ENCODE data around the gene CLDN25. TPM values are rescaled to one million over a fixed set of nuclear protein-coding genes. Genes with fewer than 3 reads are reported as not detected.
"Not testable (repeated sequence)": the region's sequence is repeated elsewhere in the genome, so short reads cannot be mapped to it uniquely, and the experiment has no call there.

CLDN25 gene
- polyA plus RNA-seq (2012; ENCODE audit: low read depth, missing spikeins), result not detected

DNA sequence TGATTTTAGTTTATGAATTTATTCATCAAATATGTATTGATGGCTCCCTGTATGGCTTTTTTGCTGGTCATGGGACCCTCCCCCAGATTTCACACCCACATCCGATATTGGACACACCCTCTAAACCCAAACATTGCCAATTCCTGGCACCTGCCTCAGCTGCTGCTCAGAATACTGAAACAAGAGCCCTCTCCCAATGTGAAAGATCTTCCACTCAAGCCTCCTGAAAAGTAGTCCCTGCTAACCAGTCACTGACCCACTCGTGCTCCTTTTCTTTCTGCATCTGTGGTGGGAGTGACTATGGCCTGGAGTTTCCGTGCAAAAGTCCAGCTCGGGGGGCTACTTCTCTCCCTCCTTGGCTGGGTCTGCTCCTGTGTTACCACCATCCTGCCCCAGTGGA lies at the start of gene CLDN25:
CLDN25 (plus strand) TSS at position 301 of the 400 bp plus-strand sequence; CDS start at position 301, 0 bp downstream.
- no peak for FAIRE-seq
- TF ChIP-seq SPI1 (IDR thresholded peaks at IDR 0.05; ENCODE audit: low read depth, low read length) (no peak), POU2F2 (IDR thresholded peaks at IDR 0.05; ENCODE audit: low read depth, low read length) (no peak), TAF1 (IDR thresholded peaks at IDR 0.05; ENCODE audit: low read depth, low read length) (no peak), POLR2AphosphoS5 (IDR thresholded peaks at IDR 0.05; ENCODE audit: low read depth, low read length) (no peak), PAX5 (IDR thresholded peaks at IDR 0.05; ENCODE audit: insufficient read depth, low read length, severe bottlenecking) (no peak), POLR2A (IDR thresholded peaks at IDR 0.05; ENCODE audit: low read depth, low read length) (no peak)
- no peak for DNase-seq (ENCODE audit: insufficient read length, low spot score)

DNA sequence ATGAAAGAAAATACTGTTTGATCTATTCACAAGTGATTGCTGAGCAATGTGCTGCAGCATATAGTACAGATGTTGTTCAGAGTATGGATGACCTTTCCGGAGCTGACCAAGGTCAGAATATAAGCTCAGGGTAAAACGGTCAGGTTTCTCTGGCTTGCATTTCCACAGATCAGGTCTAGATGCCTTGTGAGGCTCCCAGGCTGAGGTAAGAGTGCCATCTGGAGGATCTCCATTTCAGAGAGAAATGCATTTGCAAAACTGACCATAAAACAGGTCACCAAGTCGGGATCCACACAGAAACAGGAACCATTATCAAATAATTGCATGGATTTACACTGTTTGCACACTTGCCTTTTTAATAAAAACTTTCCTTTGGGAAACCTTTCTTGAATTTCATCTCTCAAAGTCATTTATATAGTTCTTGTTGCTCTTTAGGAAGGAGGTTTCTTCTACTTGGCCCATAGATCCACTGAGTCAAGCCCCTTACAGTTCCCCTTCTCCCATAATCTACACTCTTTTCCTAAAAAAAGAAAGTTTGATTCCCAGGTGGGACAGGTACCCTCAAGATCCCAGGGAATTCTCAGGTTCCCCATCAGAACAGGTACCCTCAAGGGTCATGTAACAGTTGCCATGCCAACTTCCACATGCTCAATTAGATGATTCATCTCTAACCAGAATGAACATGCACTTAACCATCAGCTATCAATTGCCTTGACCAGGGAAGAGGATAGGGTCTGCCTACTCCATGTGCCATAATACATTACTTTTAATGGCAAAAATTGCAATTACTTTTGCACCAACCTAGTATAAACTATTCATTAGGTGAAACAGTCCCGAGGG lies 48.5 kb upstream of the CLDN25 start:
- no peak for TF ChIP-seq POU2F2 (IDR thresholded peaks at IDR 0.05; ENCODE audit: low read depth, low read length)
- no peak for TF ChIP-seq POLR2A (IDR thresholded peaks at IDR 0.05; ENCODE audit: low read depth, low read length)
- TF ChIP-seq SPI1 (IDR thresholded peaks at IDR 0.05; ENCODE audit: low read depth, low read length), result no peak
- TF ChIP-seq POLR2AphosphoS5 (IDR thresholded peaks at IDR 0.05; ENCODE audit: low read depth, low read length), result no peak
- TF ChIP-seq TAF1 (IDR thresholded peaks at IDR 0.05; ENCODE audit: low read depth, low read length), result no peak
- no peak for DNase-seq (ENCODE audit: insufficient read length, low spot score)
- no peak for FAIRE-seq

DNA sequence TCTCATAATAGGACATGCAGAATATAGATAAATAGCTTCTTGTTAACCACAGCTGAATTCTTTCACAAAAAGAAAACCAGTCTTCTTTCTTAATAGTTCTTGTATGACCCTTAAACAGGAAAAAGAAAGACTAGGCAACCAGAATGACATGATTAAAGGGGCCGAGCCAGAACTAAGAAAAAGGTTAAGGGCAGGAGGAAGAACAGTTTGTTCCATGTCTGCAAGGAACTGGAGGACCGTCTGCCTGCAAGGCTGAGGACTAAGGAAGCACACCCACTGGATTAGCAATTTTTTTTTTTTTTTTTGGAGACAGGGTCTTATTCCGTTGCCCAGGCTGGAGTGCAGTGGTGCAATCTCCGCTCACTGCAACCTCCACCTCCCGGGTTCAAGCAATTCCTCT lies 47.5 kb upstream of the CLDN25 start:
- FAIRE-seq, result no peak
- TF ChIP-seq PAX5 (IDR thresholded peaks at IDR 0.05; ENCODE audit: insufficient read depth, low read length, severe bottlenecking) (no peak), TAF1 (IDR thresholded peaks at IDR 0.05; ENCODE audit: low read depth, low read length) (no peak), SPI1 (IDR thresholded peaks at IDR 0.05; ENCODE audit: low read depth, low read length) (no peak), POLR2AphosphoS5 (IDR thresholded peaks at IDR 0.05; ENCODE audit: low read depth, low read length) (no peak), POLR2A (IDR thresholded peaks at IDR 0.05; ENCODE audit: low read depth, low read length) (no peak), POU2F2 (IDR thresholded peaks at IDR 0.05; ENCODE audit: low read depth, low read length) (no peak)
- DNase-seq (ENCODE audit: insufficient read length, low spot score), result no peak

DNA sequence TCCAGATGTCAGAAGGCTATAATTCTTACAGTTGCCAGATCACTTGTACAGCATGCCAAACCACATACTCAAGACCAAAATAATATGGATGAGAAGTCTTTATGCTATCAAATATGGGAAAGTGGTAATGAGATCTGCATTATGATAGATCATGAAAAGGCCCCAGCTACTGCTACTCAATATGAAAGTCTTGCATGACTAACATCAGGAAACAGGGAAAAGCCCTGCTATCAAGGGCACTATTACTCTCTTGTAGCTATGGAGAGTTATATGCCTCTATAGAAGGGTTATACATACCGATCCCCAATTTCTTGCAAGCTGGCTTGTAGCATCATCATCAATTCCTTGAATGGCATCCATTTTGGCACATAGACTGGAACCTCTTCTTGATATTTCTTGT lies 43.3 kb upstream of the CLDN25 start:
- TF ChIP-seq POLR2A (IDR thresholded peaks at IDR 0.05; ENCODE audit: low read depth, low read length) (no peak), SPI1 (IDR thresholded peaks at IDR 0.05; ENCODE audit: low read depth, low read length) (no peak), PAX5 (IDR thresholded peaks at IDR 0.05; ENCODE audit: insufficient read depth, low read length, severe bottlenecking) (no peak), TAF1 (IDR thresholded peaks at IDR 0.05; ENCODE audit: low read depth, low read length) (no peak), POLR2AphosphoS5 (IDR thresholded peaks at IDR 0.05; ENCODE audit: low read depth, low read length) (no peak), POU2F2 (IDR thresholded peaks at IDR 0.05; ENCODE audit: low read depth, low read length) (no peak)
- no peak for DNase-seq (ENCODE audit: insufficient read length, low spot score)
- no peak for FAIRE-seq

DNA sequence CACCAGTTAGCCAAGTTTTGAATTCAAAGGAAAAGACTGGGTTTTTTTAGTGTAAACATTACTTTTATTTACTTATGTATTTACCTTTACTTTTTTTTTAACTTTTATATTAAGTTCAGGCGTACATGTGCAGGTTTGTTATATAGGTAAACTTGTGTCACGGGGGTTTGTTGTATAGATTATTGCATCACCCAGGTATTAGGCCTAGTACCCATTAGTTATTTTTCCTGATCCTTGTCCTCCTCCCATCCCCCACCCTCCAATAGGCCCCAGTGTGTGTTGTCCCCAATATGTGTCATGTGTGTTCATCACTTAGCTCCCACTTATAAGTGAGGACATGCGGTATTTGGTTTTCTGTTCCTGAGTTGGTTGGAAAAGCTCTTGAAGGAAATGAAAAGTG lies 26.7 kb upstream of the CLDN25 start:
- no peak for DNase-seq (ENCODE audit: insufficient read length, low spot score)
- no peak for FAIRE-seq
- no peak for TF ChIP-seq POU2F2 (IDR thresholded peaks at IDR 0.05; ENCODE audit: low read depth, low read length)
- TF ChIP-seq TAF1 (IDR thresholded peaks at IDR 0.05; ENCODE audit: low read depth, low read length), result no peak
- TF ChIP-seq SPI1 (IDR thresholded peaks at IDR 0.05; ENCODE audit: low read depth, low read length), result no peak
- no peak for TF ChIP-seq POLR2AphosphoS5 (IDR thresholded peaks at IDR 0.05; ENCODE audit: low read depth, low read length)
- no peak for TF ChIP-seq POLR2A (IDR thresholded peaks at IDR 0.05; ENCODE audit: low read depth, low read length)
- TF ChIP-seq PAX5 (IDR thresholded peaks at IDR 0.05; ENCODE audit: insufficient read depth, low read length, severe bottlenecking), result no peak

DNA sequence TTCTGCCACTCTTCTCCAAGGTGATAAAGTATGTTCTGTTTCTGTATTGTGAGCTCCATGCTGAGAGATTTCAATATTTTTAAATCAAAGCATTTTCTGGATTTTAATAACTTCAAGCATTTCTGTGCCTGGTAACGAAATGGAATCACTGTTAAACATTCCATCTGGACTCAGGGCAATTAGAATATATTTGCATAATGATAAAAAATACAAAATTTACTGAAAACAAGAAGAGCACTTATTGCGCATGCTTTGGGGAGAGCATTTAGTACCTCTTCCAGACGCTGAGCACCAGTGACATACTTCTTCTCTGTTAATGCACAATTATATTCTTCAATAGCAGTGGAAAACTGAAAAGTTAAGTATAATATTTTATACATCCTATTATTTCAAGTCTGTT lies 19.4 kb upstream of the CLDN25 start:
- DNase-seq (ENCODE audit: insufficient read length, low spot score) (no peak), FAIRE-seq (no peak)
- no peak for TF ChIP-seq POLR2AphosphoS5 (IDR thresholded peaks at IDR 0.05; ENCODE audit: low read depth, low read length)
- TF ChIP-seq TAF1 (IDR thresholded peaks at IDR 0.05; ENCODE audit: low read depth, low read length), result no peak
- no peak for TF ChIP-seq PAX5 (IDR thresholded peaks at IDR 0.05; ENCODE audit: insufficient read depth, low read length, severe bottlenecking)
- TF ChIP-seq SPI1 (IDR thresholded peaks at IDR 0.05; ENCODE audit: low read depth, low read length), result no peak
- no peak for TF ChIP-seq POU2F2 (IDR thresholded peaks at IDR 0.05; ENCODE audit: low read depth, low read length)
- TF ChIP-seq POLR2A (IDR thresholded peaks at IDR 0.05; ENCODE audit: low read depth, low read length), result no peak

DNA sequence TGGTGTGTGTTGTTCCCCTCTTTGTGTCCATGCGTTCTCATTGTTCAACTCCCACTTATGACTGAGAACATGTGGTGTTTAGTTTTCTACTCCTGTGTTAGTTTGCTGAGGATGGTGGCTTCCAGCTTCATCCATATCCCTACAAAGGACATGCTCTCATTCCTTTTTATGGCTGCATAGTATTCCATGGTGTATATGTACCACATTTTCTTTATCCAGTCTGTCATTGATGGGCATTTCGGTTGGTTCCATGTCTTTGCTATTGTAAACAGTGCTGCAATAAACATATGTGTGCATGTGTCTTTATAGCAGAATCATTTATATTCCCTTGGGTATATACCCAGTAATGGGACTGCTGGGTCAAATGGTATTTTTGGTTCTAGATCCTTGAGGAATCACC lies 16.6 kb upstream of the CLDN25 start:
- FAIRE-seq; DNase-seq (ENCODE audit: insufficient read length, low spot score): not testable (repeated sequence)

DNA sequence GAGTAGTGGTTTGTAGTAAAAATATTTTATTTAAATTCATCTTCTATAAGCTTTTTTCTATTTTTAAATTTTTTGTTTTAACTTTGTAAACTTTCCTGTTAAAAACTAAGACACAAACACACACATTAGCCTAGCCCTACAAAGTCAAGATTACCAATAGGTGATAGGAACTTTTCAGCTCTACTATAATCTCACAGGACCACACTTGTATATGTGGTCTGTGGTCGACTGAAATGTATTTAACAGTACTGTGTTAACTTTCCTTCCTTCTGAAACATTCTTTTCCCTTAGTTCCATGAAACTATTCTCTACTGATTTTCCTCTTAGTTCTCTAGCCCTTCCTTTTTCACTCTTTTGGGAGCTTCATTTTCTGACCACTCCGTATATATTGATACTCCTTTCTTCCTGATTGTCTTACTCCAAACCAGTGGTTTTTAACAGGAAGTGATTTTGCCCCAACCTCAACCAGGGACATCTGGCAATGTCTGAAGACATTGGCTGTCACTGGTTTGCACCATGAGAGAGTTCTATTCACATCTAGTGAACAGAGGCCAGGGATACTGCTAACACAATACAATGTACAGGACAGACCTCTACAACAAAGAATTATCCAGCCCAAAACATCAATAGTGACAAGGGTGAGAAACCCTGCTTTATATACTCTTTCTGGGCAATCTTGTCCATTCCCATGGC lies 14.9 kb upstream of the CLDN25 start:
- DNase-seq (ENCODE audit: insufficient read length, low spot score) (no peak), FAIRE-seq (no peak)
- TF ChIP-seq POLR2A (IDR thresholded peaks at IDR 0.05; ENCODE audit: low read depth, low read length) (no peak), PAX5 (IDR thresholded peaks at IDR 0.05; ENCODE audit: insufficient read depth, low read length, severe bottlenecking) (no peak), SPI1 (IDR thresholded peaks at IDR 0.05; ENCODE audit: low read depth, low read length) (no peak), POU2F2 (IDR thresholded peaks at IDR 0.05; ENCODE audit: low read depth, low read length) (no peak), POLR2AphosphoS5 (IDR thresholded peaks at IDR 0.05; ENCODE audit: low read depth, low read length) (no peak), TAF1 (IDR thresholded peaks at IDR 0.05; ENCODE audit: low read depth, low read length) (no peak)

DNA sequence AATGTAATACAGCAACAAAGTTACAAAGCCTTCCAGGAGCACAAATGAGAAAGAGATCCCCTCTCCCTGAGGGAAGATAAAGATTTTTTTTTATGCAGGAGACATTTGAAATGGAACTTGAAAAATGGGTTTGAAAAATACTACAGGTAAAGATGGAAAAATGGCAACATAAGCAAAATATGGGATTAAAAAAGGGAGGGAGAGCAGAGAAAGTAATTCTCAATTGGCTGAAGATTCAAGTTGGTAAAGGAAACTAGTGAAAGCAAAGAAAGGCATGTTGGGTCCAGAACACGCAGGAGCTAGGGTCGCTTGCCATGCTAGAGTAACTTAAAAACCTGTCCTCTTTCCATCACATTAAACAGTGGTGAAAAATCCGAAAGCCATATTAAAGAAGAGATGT lies 7.6 kb upstream of the CLDN25 start:
- no peak for FAIRE-seq
- no peak for TF ChIP-seq SPI1 (IDR thresholded peaks at IDR 0.05; ENCODE audit: low read depth, low read length)
- no peak for TF ChIP-seq POLR2AphosphoS5 (IDR thresholded peaks at IDR 0.05; ENCODE audit: low read depth, low read length)
- TF ChIP-seq POLR2A (IDR thresholded peaks at IDR 0.05; ENCODE audit: low read depth, low read length), result no peak
- no peak for TF ChIP-seq TAF1 (IDR thresholded peaks at IDR 0.05; ENCODE audit: low read depth, low read length)
- TF ChIP-seq POU2F2 (IDR thresholded peaks at IDR 0.05; ENCODE audit: low read depth, low read length), result no peak
- TF ChIP-seq PAX5 (IDR thresholded peaks at IDR 0.05; ENCODE audit: insufficient read depth, low read length, severe bottlenecking), result no peak

More for the DNA sequence above, 7.6 kb upstream of the CLDN25 start:
- DNase-seq (ENCODE audit: insufficient read length, low spot score), result no peak

All from GM12891 (cell line).